HepG2 (cell line): ENCODE results near the gene DELE1. TPM values are rescaled to one million over a fixed set of nuclear protein-coding genes. Genes with fewer than 3 reads are reported as not detected.
A peak's percentile ranks its signal among the peaks of the same experiment; 100 is the strongest.

ENCODE experiments used
- ARNTL ChIP-seq: sonication (generic); formaldehyde crosslinking; IDR thresholded peaks from 2 replicates; pipeline ENCODE4 v1.4.0; 2020; ENCODE audit warnings: mild to moderate bottlenecking, missing genetic modification reagents
- ATF7 ChIP-seq, 2 experiments: fragments of 450-650 bp in 1 of 2; sonication (generic) in 1 of 2; formaldehyde crosslinking in 1 of 2; IDR thresholded peaks; 2 replicates each; pipeline versions ENCODE4 v1.4.0 to v1.6.1; 2016 to 2020; ENCODE audit warnings: antibody characterized with exemption in 1 of 2, mild to moderate bottlenecking in 1 of 2, missing genetic modification reagents in 1 of 2
- HIVEP1 ChIP-seq: sonication (generic); formaldehyde crosslinking; IDR thresholded peaks from 2 replicates; pipeline ENCODE4 v1.4.0; 2020; ENCODE audit warnings: mild to moderate bottlenecking, missing genetic modification reagents
- KDM2A ChIP-seq: sonication (generic); formaldehyde crosslinking; IDR thresholded peaks from 2 replicates; pipeline ENCODE4 v1.4.0; 2020; ENCODE audit warnings: low read depth, missing genetic modification reagents, borderline replicate concordance
- NCOA2 ChIP-seq: sonication (generic); formaldehyde crosslinking; IDR thresholded peaks from 2 replicates; pipeline ENCODE4 v1.8.0; 2022; ENCODE audit warnings: inconsistent platforms
- NFRKB ChIP-seq: fragments of 450-650 bp; IDR thresholded peaks from 2 replicates; pipeline ENCODE4 v1.6.1; 2017
- NR1H2 ChIP-seq: sonication (generic); formaldehyde crosslinking; IDR thresholded peaks from 2 replicates; pipeline ENCODE4 v1.8.1; 2022; ENCODE audit warnings: low read depth, missing genetic modification reagents, borderline replicate concordance
- RAD21 ChIP-seq: fragments of 450-650 bp; formaldehyde crosslinking; IDR thresholded peaks from 2 replicates; pipeline ENCODE4 v1.5.0; 2020; ENCODE audit warnings: mild to moderate bottlenecking
- RFX1 ChIP-seq: fragments of 450-650 bp; IDR thresholded peaks from 2 replicates; pipeline ENCODE4 v1.6.1; 2017
- SAFB2 ChIP-seq: sonication (generic); formaldehyde crosslinking; IDR thresholded peaks from 2 replicates; pipeline ENCODE4 v1.5.1; 2020; ENCODE audit warnings: missing genetic modification reagents, low read depth, mild to moderate bottlenecking, borderline replicate concordance
- SALL1 ChIP-seq: sonication (generic); formaldehyde crosslinking; IDR thresholded peaks from 2 replicates; pipeline ENCODE4 v1.8.0; 2022; ENCODE audit warnings: mild to moderate bottlenecking, missing genetic modification reagents
- SIX4 ChIP-seq: sonication (generic); formaldehyde crosslinking; IDR thresholded peaks from 2 replicates; pipeline ENCODE4 v1.4.0; 2020; ENCODE audit warnings: missing genetic modification reagents
- TARDBP ChIP-seq: sonication (generic); formaldehyde crosslinking; IDR thresholded peaks from 2 replicates; pipeline ENCODE4 v1.8.0; 2022; ENCODE audit warnings: mild to moderate bottlenecking, missing genetic modification reagents
- ZBTB38 ChIP-seq: sonication (generic); formaldehyde crosslinking; IDR thresholded peaks from 2 replicates; pipeline ENCODE4 v1.5.1; 2020; ENCODE audit warnings: mild to moderate bottlenecking, missing genetic modification reagents
- ZNF10 ChIP-seq: sonication (generic); formaldehyde crosslinking; IDR thresholded peaks from 2 replicates; pipeline ENCODE4 v1.4.0; 2020; ENCODE audit warnings: mild to moderate bottlenecking, low read depth, missing genetic modification reagents, borderline replicate concordance
- ZNF121 ChIP-seq: sonication (generic); formaldehyde crosslinking; IDR thresholded peaks from 2 replicates; pipeline ENCODE4 v1.5.0; 2020; ENCODE audit warnings: mild to moderate bottlenecking, missing genetic modification reagents
- ZNF788 ChIP-seq: sonication (generic); formaldehyde crosslinking; IDR thresholded peaks from 2 replicates; pipeline ENCODE4 v1.5.0; 2020; ENCODE audit warnings: mild to moderate bottlenecking, missing genetic modification reagents, borderline replicate concordance
- ZSCAN12 ChIP-seq: sonication (generic); formaldehyde crosslinking; IDR thresholded peaks from 2 replicates; pipeline ENCODE4 v1.9.0; 2021; ENCODE audit warnings: mild to moderate bottlenecking, missing genetic modification reagents
- ZSCAN9 ChIP-seq: IDR thresholded peaks from 2 replicates; pipeline ENCODE4 v1.6.1; 2016; ENCODE audit warnings: borderline replicate concordance
- polyA plus RNA-seq, 8 experiments: library from polyadenylated mRNA; depleted of rRNA in 3 of 8; stranded (reverse) in 7 of 8; unstranded in 1 of 8; fragments of >200 nt; fragmentation: Illumina TruSeq in 4 of 8; extraction: Trizol in 4 of 8; gene quantifications; 2 replicates each; pipeline versions ENCODE4 v1.2.1 to v1.2.3, GENCODE V29; 2011 to 2016; ENCODE audit warnings: low read depth in 4 of 8, missing spikeins in 1 of 8, mixed read lengths in 1 of 8; ENCODE audit not compliant: insufficient read depth in 1 of 8
- total RNA-seq, 5 experiments: library from RNA; depleted of rRNA; stranded (reverse); fragments of >200 nt; fragmentation: Illumina TruSeq; extraction: Trizol; gene quantifications; 2 replicates each; pipeline ENCODE4 v1.2.3, GENCODE V29; 2016; ENCODE audit warnings: low read depth in 1 of 5
- TF ChIP-seq, protein P1 (sequence below): sonication (generic); formaldehyde crosslinking; IDR thresholded peaks from 2 replicates; pipeline ENCODE4 v1.4.0; 2020; ENCODE audit warnings: missing genetic modification reagents; ENCODE audit errors: not compliant biosample characterization
- TF ChIP-seq, protein P2 (sequence below): sonication (generic); formaldehyde crosslinking; IDR thresholded peaks from 2 replicates; pipeline ENCODE4 v1.4.0; 2020; ENCODE audit warnings: missing genetic modification reagents
- TF ChIP-seq, protein P3 (sequence below): sonication (generic); formaldehyde crosslinking; IDR thresholded peaks from 2 replicates; pipeline ENCODE4 v1.5.0; 2020; ENCODE audit warnings: missing genetic modification reagents
- TF ChIP-seq, protein P4 (sequence below): sonication (generic); formaldehyde crosslinking; IDR thresholded peaks from 2 replicates; pipeline ENCODE4 v1.4.0; 2020; ENCODE audit warnings: missing genetic modification reagents, borderline replicate concordance

The DELE1 gene
- total and polyA plus RNA-seq, 2 of the 13 experiments (the other 11 are each of a cell fraction or from before 2014, with no cell fraction given) = 57.5 to 90.3 TPM

DNA sequence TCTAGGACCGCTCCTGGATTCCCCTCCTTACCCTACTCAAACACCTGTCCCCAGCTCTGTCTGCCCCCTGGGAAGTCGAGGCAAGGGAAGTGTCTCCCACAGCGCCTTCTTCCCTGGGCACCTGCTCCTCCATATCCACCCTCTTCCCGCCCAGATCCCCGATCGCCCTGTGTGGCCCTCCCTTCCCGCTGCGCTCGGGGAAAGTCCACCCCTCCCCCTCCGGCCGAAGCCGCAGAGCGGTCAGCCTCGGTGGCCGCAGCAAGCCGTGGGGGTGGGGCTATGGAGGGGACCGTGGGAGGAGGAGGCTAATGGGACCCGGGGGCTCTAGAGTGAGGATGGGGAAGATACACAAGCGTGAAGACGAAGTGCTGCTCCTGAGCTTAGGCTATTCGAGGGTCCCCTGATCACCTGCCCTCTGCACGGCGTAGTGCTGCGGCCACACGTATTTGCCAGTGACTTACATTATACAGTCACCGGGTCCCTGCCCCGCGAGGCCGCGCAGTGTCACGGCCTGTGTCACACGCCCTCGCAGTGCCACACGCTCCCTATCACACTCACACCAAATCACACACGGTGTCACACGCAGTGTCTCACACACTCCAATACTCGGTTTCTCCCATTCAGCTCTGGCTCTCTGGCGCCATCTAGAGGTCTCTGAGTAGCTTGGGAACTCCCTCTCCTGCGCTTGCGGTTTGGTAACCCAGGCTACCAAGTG, 44.8 kb upstream of the DELE1 start (continued):
- TF ChIP-seq SAFB2 (CRISPR knock-in tag) (no peak), RFX1 (no peak), ZNF121 (CRISPR knock-in tag) (no peak), SIX4 (no peak), NFRKB (no peak), ZNF10 (no peak), NR1H2 (CRISPR knock-in tag) (no peak), ZSCAN12 (CRISPR knock-in tag) (no peak), ZBTB38 (no peak), ARNTL (CRISPR knock-in tag) (no peak), ATF7 (IDR thresholded peaks at IDR 0.05) (no peak), ATF7 (CRISPR knock-in tag; IDR thresholded peaks at IDR 0.05) (no peak), HIVEP1 (CRISPR knock-in tag) (no peak), ZNF788 (CRISPR knock-in tag) (peak; percentile 13; the same call in 1 of the 2 replicates), KDM2A (peak; percentile 60; the same call in 1 of the 2 replicates), TARDBP (CRISPR knock-in tag) (no peak), RAD21 (CRISPR knock-in tag) (peak; percentile 77), NCOA2 (CRISPR knock-in tag) (no peak), ZSCAN9 (CRISPR knock-in tag) (no peak), SALL1 (CRISPR knock-in tag) (no peak)
- TF ChIP-seq, protein P1, sequence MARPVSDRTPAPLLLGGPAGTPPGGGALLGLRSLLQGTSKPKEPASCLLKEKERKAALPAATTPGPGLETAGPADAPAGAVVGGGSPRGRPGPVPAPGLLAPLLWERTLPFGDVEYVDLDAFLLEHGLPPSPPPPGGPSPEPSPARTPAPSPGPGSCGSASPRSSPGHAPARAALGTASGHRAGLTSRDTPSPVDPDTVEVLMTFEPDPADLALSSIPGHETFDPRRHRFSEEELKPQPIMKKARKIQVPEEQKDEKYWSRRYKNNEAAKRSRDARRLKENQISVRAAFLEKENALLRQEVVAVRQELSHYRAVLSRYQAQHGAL (CRISPR knock-in tag) = no peak
- TF ChIP-seq, protein P2, sequence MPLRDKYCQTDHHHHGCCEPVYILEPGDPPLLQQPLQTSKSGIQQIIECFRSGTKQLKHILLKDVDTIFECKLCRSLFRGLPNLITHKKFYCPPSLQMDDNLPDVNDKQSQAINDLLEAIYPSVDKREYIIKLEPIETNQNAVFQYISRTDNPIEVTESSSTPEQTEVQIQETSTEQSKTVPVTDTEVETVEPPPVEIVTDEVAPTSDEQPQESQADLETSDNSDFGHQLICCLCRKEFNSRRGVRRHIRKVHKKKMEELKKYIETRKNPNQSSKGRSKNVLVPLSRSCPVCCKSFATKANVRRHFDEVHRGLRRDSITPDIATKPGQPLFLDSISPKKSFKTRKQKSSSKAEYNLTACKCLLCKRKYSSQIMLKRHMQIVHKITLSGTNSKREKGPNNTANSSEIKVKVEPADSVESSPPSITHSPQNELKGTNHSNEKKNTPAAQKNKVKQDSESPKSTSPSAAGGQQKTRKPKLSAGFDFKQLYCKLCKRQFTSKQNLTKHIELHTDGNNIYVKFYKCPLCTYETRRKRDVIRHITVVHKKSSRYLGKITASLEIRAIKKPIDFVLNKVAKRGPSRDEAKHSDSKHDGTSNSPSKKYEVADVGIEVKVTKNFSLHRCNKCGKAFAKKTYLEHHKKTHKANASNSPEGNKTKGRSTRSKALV = no peak; the same call in 1 of the 2 replicates
- TF ChIP-seq, protein P3, sequence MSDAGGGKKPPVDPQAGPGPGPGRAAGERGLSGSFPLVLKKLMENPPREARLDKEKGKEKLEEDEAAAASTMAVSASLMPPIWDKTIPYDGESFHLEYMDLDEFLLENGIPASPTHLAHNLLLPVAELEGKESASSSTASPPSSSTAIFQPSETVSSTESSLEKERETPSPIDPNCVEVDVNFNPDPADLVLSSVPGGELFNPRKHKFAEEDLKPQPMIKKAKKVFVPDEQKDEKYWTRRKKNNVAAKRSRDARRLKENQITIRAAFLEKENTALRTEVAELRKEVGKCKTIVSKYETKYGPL (CRISPR knock-in tag) = no peak
- TF ChIP-seq, protein P4, sequence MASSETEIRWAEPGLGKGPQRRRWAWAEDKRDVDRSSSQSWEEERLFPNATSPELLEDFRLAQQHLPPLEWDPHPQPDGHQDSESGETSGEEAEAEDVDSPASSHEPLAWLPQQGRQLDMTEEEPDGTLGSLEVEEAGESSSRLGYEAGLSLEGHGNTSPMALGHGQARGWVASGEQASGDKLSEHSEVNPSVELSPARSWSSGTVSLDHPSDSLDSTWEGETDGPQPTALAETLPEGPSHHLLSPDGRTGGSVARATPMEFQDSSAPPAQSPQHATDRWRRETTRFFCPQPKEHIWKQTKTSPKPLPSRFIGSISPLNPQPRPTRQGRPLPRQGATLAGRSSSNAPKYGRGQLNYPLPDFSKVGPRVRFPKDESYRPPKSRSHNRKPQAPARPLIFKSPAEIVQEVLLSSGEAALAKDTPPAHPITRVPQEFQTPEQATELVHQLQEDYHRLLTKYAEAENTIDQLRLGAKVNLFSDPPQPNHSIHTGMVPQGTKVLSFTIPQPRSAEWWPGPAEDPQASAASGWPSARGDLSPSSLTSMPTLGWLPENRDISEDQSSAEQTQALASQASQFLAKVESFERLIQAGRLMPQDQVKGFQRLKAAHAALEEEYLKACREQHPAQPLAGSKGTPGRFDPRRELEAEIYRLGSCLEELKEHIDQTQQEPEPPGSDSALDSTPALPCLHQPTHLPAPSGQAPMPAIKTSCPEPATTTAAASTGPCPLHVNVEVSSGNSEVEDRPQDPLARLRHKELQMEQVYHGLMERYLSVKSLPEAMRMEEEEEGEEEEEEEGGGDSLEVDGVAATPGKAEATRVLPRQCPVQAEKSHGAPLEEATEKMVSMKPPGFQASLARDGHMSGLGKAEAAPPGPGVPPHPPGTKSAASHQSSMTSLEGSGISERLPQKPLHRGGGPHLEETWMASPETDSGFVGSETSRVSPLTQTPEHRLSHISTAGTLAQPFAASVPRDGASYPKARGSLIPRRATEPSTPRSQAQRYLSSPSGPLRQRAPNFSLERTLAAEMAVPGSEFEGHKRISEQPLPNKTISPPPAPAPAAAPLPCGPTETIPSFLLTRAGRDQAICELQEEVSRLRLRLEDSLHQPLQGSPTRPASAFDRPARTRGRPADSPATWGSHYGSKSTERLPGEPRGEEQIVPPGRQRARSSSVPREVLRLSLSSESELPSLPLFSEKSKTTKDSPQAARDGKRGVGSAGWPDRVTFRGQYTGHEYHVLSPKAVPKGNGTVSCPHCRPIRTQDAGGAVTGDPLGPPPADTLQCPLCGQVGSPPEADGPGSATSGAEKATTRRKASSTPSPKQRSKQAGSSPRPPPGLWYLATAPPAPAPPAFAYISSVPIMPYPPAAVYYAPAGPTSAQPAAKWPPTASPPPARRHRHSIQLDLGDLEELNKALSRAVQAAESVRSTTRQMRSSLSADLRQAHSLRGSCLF (CRISPR knock-in tag) = no peak
